ENCODE data around the gene LIPH. TPM values are rescaled to one million over a fixed set of nuclear protein-coding genes. Genes with fewer than 3 reads are reported as not detected.

The LIPH gene
- polyA plus RNA-seq, 1 donor from 2014 or later = 0.05 TPM

- Histone ChIP-seq H4K20me1 (ENCODE audit: insufficient read depth) (no peaks in the 10 kb centered on the region), H3K27ac (ENCODE audit: low read length) (no peak overlapping the region), H2AFZ (ENCODE audit: low read depth, low read length) (no peak overlapping the region), H3F3A (ENCODE audit: insufficient read depth, low read length, poor library complexity, severe bottlenecking) (no peaks in the 10 kb centered on the region), H3K4me2 (ENCODE audit: low read length) (no peak overlapping the region), H3K36me3 (ENCODE audit: insufficient read depth, low read length) (no peaks in the 10 kb centered on the region), H3K79me2 (replicated peaks; ENCODE audit: insufficient read depth, low read length) (no peaks in the 10 kb centered on the region), H3K9me2 (ENCODE audit: insufficient read depth, low read length) (no peaks in the 10 kb centered on the region), H3K4me3 (ENCODE audit: low read length) (no peak overlapping the region), H3K9ac (ENCODE audit: low read length) (no peak overlapping the region), H3K27me3 (ENCODE audit: insufficient read depth, low read depth, low read length) (no peaks in the 10 kb centered on the region), H3K9me3 (ENCODE audit: low read length) (no peaks in the 10 kb centered on the region)
- TF ChIP-seq TAF1 (IDR thresholded peaks at IDR 0.05; ENCODE audit: low read depth) = no peak
- no peak for TF ChIP-seq SMC3 (conservative IDR thresholded peaks at IDR 0.05; ENCODE audit: poor library complexity)
- no peak for TF ChIP-seq CTCF (IDR thresholded peaks at IDR 0.05; ENCODE audit: poor library complexity, severe bottlenecking)
- TF ChIP-seq POLR2AphosphoS5 (IDR thresholded peaks at IDR 0.05) = no peak
These were observed 43.9 kb downstream of the LIPH start for GRCh38 chr3:185508335-185508991.

DNA sequence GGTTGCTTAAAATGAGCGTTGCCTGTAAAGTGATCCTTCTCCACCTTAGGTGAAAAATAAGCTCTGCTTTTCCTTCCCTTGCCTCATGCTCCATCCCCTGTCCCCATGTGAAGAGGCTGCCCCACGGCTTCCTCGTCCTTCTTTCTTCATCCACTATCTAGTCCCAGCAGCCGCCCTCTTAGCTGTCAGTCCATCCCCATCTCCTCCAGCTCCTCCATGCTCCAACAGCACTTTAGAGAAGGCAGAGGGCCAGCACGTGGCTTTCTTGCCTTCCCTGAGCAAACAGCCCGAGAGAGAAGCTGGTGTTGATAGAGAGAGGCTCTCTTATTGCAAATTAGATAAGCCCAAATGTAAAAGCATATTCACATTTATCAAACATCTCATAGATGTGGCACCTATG, 44.5 kb downstream of the LIPH start:
- Histone ChIP-seq H4K20me1 (ENCODE audit: insufficient read depth) (no peaks in the 10 kb centered on the region), H3K79me2 (replicated peaks; ENCODE audit: insufficient read depth, low read length) (no peaks in the 10 kb centered on the region), H3K9ac (ENCODE audit: low read length) (no peak overlapping the region)

More for the DNA sequence above, 44.5 kb downstream of the LIPH start:
- Histone ChIP-seq H3K27me3 (ENCODE audit: insufficient read depth, low read depth, low read length) (no peaks in the 10 kb centered on the region), H3K9me2 (ENCODE audit: insufficient read depth, low read length) (no peaks in the 10 kb centered on the region), H3K9me3 (ENCODE audit: low read length) (no peaks in the 10 kb centered on the region), H3K36me3 (ENCODE audit: insufficient read depth, low read length) (no peaks in the 10 kb centered on the region), H3F3A (ENCODE audit: insufficient read depth, low read length, poor library complexity, severe bottlenecking) (no peaks in the 10 kb centered on the region), H3K4me2 (ENCODE audit: low read length) (no peak overlapping the region), H3K27ac (ENCODE audit: low read length) (no peak overlapping the region), H2AFZ (ENCODE audit: low read depth, low read length) (no peak overlapping the region), H3K4me3 (ENCODE audit: low read length) (no peak overlapping the region)
- TF ChIP-seq TAF1 (IDR thresholded peaks at IDR 0.05; ENCODE audit: low read depth) (no peak), RAD21 (conservative IDR thresholded peaks at IDR 0.05) (no peak), MXI1 (conservative IDR thresholded peaks at IDR 0.05; ENCODE audit: poor library complexity, severe bottlenecking) (no peak), POLR2AphosphoS5 (IDR thresholded peaks at IDR 0.05) (no peak), SMC3 (conservative IDR thresholded peaks at IDR 0.05; ENCODE audit: poor library complexity) (no peak), CTCF (IDR thresholded peaks at IDR 0.05; ENCODE audit: poor library complexity, severe bottlenecking) (no peak), EP300 (conservative IDR thresholded peaks at IDR 0.05; ENCODE audit: poor library complexity, severe bottlenecking) (no peak), EZH2 (IDR thresholded peaks at IDR 0.05; ENCODE audit: borderline replicate concordance, insufficient read depth, low read length, poor library complexity, severe bottlenecking) (no peak)
- TF ChIP-seq, protein P1, sequence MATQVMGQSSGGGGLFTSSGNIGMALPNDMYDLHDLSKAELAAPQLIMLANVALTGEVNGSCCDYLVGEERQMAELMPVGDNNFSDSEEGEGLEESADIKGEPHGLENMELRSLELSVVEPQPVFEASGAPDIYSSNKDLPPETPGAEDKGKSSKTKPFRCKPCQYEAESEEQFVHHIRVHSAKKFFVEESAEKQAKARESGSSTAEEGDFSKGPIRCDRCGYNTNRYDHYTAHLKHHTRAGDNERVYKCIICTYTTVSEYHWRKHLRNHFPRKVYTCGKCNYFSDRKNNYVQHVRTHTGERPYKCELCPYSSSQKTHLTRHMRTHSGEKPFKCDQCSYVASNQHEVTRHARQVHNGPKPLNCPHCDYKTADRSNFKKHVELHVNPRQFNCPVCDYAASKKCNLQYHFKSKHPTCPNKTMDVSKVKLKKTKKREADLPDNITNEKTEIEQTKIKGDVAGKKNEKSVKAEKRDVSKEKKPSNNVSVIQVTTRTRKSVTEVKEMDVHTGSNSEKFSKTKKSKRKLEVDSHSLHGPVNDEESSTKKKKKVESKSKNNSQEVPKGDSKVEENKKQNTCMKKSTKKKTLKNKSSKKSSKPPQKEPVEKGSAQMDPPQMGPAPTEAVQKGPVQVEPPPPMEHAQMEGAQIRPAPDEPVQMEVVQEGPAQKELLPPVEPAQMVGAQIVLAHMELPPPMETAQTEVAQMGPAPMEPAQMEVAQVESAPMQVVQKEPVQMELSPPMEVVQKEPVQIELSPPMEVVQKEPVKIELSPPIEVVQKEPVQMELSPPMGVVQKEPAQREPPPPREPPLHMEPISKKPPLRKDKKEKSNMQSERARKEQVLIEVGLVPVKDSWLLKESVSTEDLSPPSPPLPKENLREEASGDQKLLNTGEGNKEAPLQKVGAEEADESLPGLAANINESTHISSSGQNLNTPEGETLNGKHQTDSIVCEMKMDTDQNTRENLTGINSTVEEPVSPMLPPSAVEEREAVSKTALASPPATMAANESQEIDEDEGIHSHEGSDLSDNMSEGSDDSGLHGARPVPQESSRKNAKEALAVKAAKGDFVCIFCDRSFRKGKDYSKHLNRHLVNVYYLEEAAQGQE (IDR thresholded peaks at IDR 0.05; ENCODE audit: borderline replicate concordance) = no peak

Data from neural cell (in vitro differentiated cells).